Activated CD4-positive, alpha-beta memory T cell treated with anti-CD3 and anti-CD28 coated beads, Interleukin-2, amount 10 ng/mL, durations not matched to agents 7 days and 5 days (primary cell): Measurements from ENCODE around the gene TWSG1. TPM values are rescaled to one million over a fixed set of nuclear protein-coding genes. Genes with fewer than 3 reads are reported as not detected.

Source experiments
- CTCF ChIA-PET: fragments of 350-600 bp; sonication (Branson Sonifier 250); formaldehyde crosslinking; loops from one replicate; lab custom pipeline; 2021; ENCODE audit warnings: antibody characterized with exemption, inconsistent platforms; lab: Charles Lee
- POLR2A ChIA-PET: fragments of 350-600 bp; sonication (Branson Sonifier 250); formaldehyde crosslinking; loops from one replicate; lab custom pipeline; 2021; ENCODE audit warnings: antibody characterized with exemption; lab: Charles Lee
- DNase-seq: peaks from one replicate; pipeline ENCODE4 v3.0.0-alpha.2; 2020
- H3K27ac Mint-ChIP-seq: one replicate; pipeline ENCODE4 v1.8.0; 2021; ENCODE audit warnings: mild to moderate bottlenecking, mixed read lengths
- H3K27me3 Mint-ChIP-seq: one replicate; pipeline ENCODE4 v1.8.0; 2021; ENCODE audit warnings: mixed read lengths
- H3K36me3 Mint-ChIP-seq: one replicate; pipeline ENCODE4 v1.8.0; 2021; ENCODE audit warnings: low read depth, mixed read lengths
- H3K4me1 Mint-ChIP-seq: one replicate; pipeline ENCODE4 v1.8.0; 2021; ENCODE audit warnings: mixed read lengths
- H3K4me3 Mint-ChIP-seq: one replicate; pipeline ENCODE4 v1.8.0; 2021; ENCODE audit warnings: mild to moderate bottlenecking, mixed read lengths
- H3K9me3 Mint-ChIP-seq: one replicate; pipeline ENCODE4 v1.8.0; 2021; ENCODE audit warnings: mixed read lengths
- total RNA-seq, 2 experiments: library from RNA; stranded (reverse); gene quantifications; one replicate each; pipeline ENCODE4 v1.2.3, GENCODE V29; 2021

Gene TWSG1
- total RNA-seq, 2 experiments from 2014 or later = 8.6 to 9.6 TPM

- peaks cover 3% of the 10 kb centered on the region for H3K9me3 Mint-ChIP-seq
- DNase-seq = no peak
- peaks cover 4% of the 10 kb centered on the region for H3K4me1 Mint-ChIP-seq
- H3K36me3 Mint-ChIP-seq = peaks cover 4% of the 10 kb centered on the region
- H3K27ac Mint-ChIP-seq = no peak overlapping the region
- CTCF ChIA-PET = no interaction called here
- H3K4me3 Mint-ChIP-seq = peak overlapping the region; percentile 13
- no peaks in the 10 kb centered on the region for H3K27me3 Mint-ChIP-seq
- POLR2A ChIA-PET = no interaction called here
Measured at GRCh38 chr18:9404565-9405060, 70.0 kb downstream of the TWSG1 start.

- ChIA-PET CTCF (interaction anchor here (0.7 kb wide), 1 partner anchor 242 kb away, joined by 8 read pairs; no protein-coding TSS in a partner anchor), POLR2A (no interaction called here)
- H3K9me3 Mint-ChIP-seq = peaks cover 3% of the 10 kb centered on the region
- H3K27ac Mint-ChIP-seq = no peak overlapping the region
- H3K36me3 Mint-ChIP-seq = peaks cover 4% of the 10 kb centered on the region
- peaks cover 4% of the 10 kb centered on the region for H3K4me1 Mint-ChIP-seq
- DNase-seq = no peak
- H3K4me3 Mint-ChIP-seq = no peak overlapping the region
- no peaks in the 10 kb centered on the region for H3K27me3 Mint-ChIP-seq
Measured at GRCh38 chr18:9405130-9405529, 70.6 kb downstream of the TWSG1 start.

DNA sequence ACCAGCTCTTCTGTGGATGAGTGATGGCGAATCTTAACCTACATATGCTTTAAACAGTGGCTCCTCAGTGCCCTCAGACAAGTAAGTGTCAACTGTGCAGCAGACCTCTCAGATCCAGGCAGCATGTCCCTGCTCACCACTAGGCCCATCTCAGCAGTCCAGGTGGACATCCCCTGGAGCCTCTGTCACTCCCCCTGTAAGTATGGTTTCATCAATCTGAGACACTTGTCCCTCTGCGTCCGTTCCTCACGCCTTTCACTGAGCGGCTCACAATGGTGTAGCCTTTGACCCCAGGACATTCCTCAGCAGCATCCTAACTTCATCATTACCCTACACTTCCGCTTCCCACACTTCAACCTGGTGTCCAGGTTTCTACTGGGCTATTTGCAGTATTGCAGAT lies 71.4 kb downstream of the TWSG1 start:
- CTCF ChIA-PET = interaction anchor here (0.7 kb wide), 1 partner anchor 241 kb away, joined by 8 read pairs; no protein-coding TSS in a partner anchor
- no peak for DNase-seq
- H3K4me3 Mint-ChIP-seq = no peak overlapping the region
- H3K9me3 Mint-ChIP-seq = peaks cover 3% of the 10 kb centered on the region
- H3K27ac Mint-ChIP-seq = no peak overlapping the region
- peaks cover 4% of the 10 kb centered on the region for H3K36me3 Mint-ChIP-seq
- POLR2A ChIA-PET = no interaction called here
- H3K27me3 Mint-ChIP-seq = no peaks in the 10 kb centered on the region
- peaks cover 4% of the 10 kb centered on the region for H3K4me1 Mint-ChIP-seq

DNA sequence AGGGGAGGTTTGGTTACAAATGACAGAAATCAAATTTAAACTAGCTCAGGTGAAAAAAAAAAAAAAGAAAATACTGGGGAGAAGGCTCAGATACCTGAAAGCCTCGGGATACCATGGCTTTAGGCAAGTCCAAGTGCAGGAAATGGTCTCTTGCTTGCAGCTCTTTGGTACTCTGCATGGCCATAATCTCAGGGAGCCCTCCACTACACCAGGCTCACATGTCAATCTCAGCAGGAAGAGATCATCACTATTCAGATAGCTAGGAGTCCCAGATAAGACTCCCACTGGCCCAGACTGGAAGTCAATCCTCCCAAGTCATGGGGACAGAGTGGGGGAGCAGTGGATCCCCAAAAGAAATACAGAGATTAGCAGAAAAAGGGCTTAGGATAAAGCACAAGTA lies 75.9 kb downstream of the TWSG1 start:
- DNase-seq = no peak
- no peaks in the 10 kb centered on the region for H3K4me1 Mint-ChIP-seq
- no peak overlapping the region for H3K4me3 Mint-ChIP-seq
- no peaks in the 10 kb centered on the region for H3K36me3 Mint-ChIP-seq
- H3K27me3 Mint-ChIP-seq = peaks cover 1% of the 10 kb centered on the region
- CTCF ChIA-PET = no interaction called here
- H3K9me3 Mint-ChIP-seq = no peaks in the 10 kb centered on the region
- no peak overlapping the region for H3K27ac Mint-ChIP-seq
- POLR2A ChIA-PET = no interaction called here

GRCh38 chr18:9413576-9413975 lies 79.0 kb downstream of the TWSG1 start:
- Mint-ChIP-seq H3K4me1 (no peaks in the 10 kb centered on the region), H3K27ac (no peak overlapping the region), H3K9me3 (no peaks in the 10 kb centered on the region), H3K4me3 (no peak overlapping the region), H3K27me3 (peaks cover 1% of the 10 kb centered on the region), H3K36me3 (no peaks in the 10 kb centered on the region)
- ChIA-PET CTCF (no interaction called here), POLR2A (no interaction called here)
- DNase-seq = no peak

- POLR2A ChIA-PET = no interaction called here
- Mint-ChIP-seq H3K27me3 (peaks cover 1% of the 10 kb centered on the region), H3K9me3 (no peaks in the 10 kb centered on the region), H3K4me3 (no peak overlapping the region), H3K4me1 (no peaks in the 10 kb centered on the region), H3K27ac (no peak overlapping the region), H3K36me3 (no peaks in the 10 kb centered on the region)
- no peak for DNase-seq
- CTCF ChIA-PET = interaction anchor here (0.7 kb wide), 1 partner anchor 777 kb away, joined by 4 read pairs; no protein-coding TSS in a partner anchor
Measured at GRCh38 chr18:9416563-9417072, 82.0 kb downstream of the TWSG1 start.

GRCh38 chr18:9417073-9417851 lies 82.7 kb downstream of the TWSG1 start:
- Mint-ChIP-seq H3K4me3 (no peak overlapping the region), H3K4me1 (no peaks in the 10 kb centered on the region), H3K27ac (no peak overlapping the region), H3K27me3 (no peaks in the 10 kb centered on the region), H3K36me3 (no peaks in the 10 kb centered on the region), H3K9me3 (no peaks in the 10 kb centered on the region)
- ChIA-PET CTCF (no interaction called here), POLR2A (no interaction called here)
- no peak for DNase-seq

- POLR2A ChIA-PET = no interaction called here
- Mint-ChIP-seq H3K9me3 (no peaks in the 10 kb centered on the region), H3K27me3 (no peaks in the 10 kb centered on the region), H3K4me1 (no peaks in the 10 kb centered on the region), H3K36me3 (no peaks in the 10 kb centered on the region), H3K4me3 (no peak overlapping the region), H3K27ac (no peak overlapping the region)
- no peak for DNase-seq
- CTCF ChIA-PET = no interaction called here
Measured at GRCh38 chr18:9418047-9418690, 83.6 kb downstream of the TWSG1 start.

DNA sequence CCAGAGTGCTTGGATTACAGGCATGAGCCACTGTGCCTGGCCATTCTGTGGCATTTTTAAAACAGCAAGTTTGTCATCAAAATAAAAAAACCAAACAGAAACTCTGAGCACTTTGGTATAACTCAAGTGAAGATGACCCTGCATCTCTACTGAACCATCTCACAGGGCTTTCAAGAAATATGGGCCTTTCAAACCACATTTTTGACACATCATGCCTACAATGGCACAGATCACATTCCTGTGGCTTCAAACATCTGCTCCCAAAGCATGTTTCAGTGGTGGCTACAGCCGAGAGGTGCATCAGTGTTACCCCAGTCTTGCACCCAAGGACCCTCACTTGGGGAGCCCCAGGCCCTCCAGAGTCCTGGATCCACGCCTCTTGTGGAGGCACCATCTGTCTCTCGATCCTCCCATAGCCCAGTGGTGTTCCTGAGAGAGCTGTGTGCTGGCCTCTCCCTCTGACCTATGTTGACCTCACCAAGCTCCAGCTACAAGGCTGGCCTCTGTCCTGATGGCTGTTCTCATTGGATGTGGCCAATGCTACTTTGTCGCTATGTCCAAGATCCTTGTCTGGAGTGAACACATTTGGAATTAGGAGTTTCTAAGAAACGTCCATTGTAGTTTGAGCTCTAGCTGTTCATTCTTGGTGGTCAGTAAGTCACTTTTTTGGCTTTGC lies 85.5 kb downstream of the TWSG1 start:
- Mint-ChIP-seq H3K27ac (no peak overlapping the region), H3K27me3 (no peaks in the 10 kb centered on the region), H3K9me3 (no peaks in the 10 kb centered on the region), H3K4me1 (no peaks in the 10 kb centered on the region), H3K4me3 (no peak overlapping the region), H3K36me3 (no peaks in the 10 kb centered on the region)
- ChIA-PET CTCF (no interaction called here), POLR2A (no interaction called here)
- DNase-seq = no peak

GRCh38 chr18:9421096-9421900 lies 86.7 kb downstream of the TWSG1 start:
- ChIA-PET POLR2A (no interaction called here), CTCF (no interaction called here)
- Mint-ChIP-seq H3K9me3 (no peaks in the 10 kb centered on the region), H3K4me3 (no peak overlapping the region), H3K4me1 (no peaks in the 10 kb centered on the region), H3K27ac (no peak overlapping the region), H3K36me3 (no peaks in the 10 kb centered on the region), H3K27me3 (no peaks in the 10 kb centered on the region)
- no peak for DNase-seq

DNA sequence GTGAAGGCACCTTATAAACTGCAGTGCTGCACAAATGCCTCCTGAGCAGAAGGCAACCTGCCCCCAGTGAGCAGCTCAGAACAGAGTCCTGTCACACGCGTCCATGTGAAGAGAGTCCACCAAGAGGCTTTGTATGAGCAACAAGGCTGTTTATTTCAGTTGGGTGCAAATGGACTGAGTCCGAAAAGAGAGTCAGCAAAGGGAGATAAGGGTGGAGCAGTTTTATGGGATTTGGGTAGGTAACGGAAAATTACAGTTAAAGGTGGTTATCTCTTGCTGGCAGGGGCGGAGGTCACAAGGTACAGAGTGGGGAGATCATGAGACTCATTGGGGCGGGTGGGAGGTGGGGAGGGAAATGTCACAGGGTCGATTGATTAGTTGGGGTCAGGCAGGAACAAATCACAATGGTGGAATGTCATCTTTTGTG lies 87.3 kb downstream of the TWSG1 start:
- Mint-ChIP-seq H3K4me1 (no peaks in the 10 kb centered on the region), H3K27me3 (no peaks in the 10 kb centered on the region), H3K27ac (no peak overlapping the region), H3K36me3 (no peaks in the 10 kb centered on the region), H3K4me3 (no peak overlapping the region), H3K9me3 (no peaks in the 10 kb centered on the region)
- CTCF ChIA-PET = no interaction called here
- no peak for DNase-seq
- POLR2A ChIA-PET = no interaction called here

- H3K4me3 Mint-ChIP-seq = no peak overlapping the region
- POLR2A ChIA-PET = no interaction called here
Measured at GRCh38 chr18:9422816-9423519, 88.4 kb downstream of the TWSG1 start.

More at GRCh38 chr18:9422816-9423519, 88.4 kb downstream of the TWSG1 start:
- no peaks in the 10 kb centered on the region for H3K36me3 Mint-ChIP-seq
- no peak overlapping the region for H3K27ac Mint-ChIP-seq
- no peaks in the 10 kb centered on the region for H3K9me3 Mint-ChIP-seq
- no peaks in the 10 kb centered on the region for H3K4me1 Mint-ChIP-seq
- CTCF ChIA-PET = no interaction called here
- DNase-seq = no peak
- no peaks in the 10 kb centered on the region for H3K27me3 Mint-ChIP-seq
